ENCODE measurements around the gene LEAP2.

Gene LEAP2

GRCh38 chr5:132832612-132833011 lies 40.9 kb upstream of the LEAP2 start:
- TF ChIP-seq CTCF (IDR thresholded peaks at IDR 0.05; ENCODE audit: low read depth, low read length), result no peak
- DNase-seq (ENCODE audit: low read depth, low spot score), result no peak
- in situ Hi-C loops (cut with HindIII; ENCODE audit: low sequenced_read_pairs), result no loop called here
- H3K4me3 ChIP-seq (ENCODE audit: low read depth, low read length), result no peak overlapping the region

- in situ Hi-C loops (cut with HindIII; ENCODE audit: low sequenced_read_pairs), result no loop called here
- no peak overlapping the region for H3K4me3 ChIP-seq (ENCODE audit: low read depth, low read length)
- no peak for TF ChIP-seq CTCF (IDR thresholded peaks at IDR 0.05; ENCODE audit: low read depth, low read length)
- no peak for DNase-seq (ENCODE audit: low read depth, low spot score)
These were observed 39.4 kb upstream of the LEAP2 start for GRCh38 chr5:132834057-132834456.

- DNase-seq (ENCODE audit: low read depth, low spot score), result no peak
- no peak for TF ChIP-seq CTCF (IDR thresholded peaks at IDR 0.05; ENCODE audit: low read depth, low read length)
- in situ Hi-C loops (cut with HindIII; ENCODE audit: low sequenced_read_pairs), result no loop called here
- no peak overlapping the region for H3K4me3 ChIP-seq (ENCODE audit: low read depth, low read length)
These were observed 36.6 kb upstream of the LEAP2 start for GRCh38 chr5:132836852-132837251.

GRCh38 chr5:132837868-132838267 lies 35.6 kb upstream of the LEAP2 start:
- DNase-seq (ENCODE audit: low read depth, low spot score), result no peak
- H3K4me3 ChIP-seq (ENCODE audit: low read depth, low read length), result no peak overlapping the region
- in situ Hi-C loops (cut with HindIII; ENCODE audit: low sequenced_read_pairs), result no loop called here
- TF ChIP-seq CTCF (IDR thresholded peaks at IDR 0.05; ENCODE audit: low read depth, low read length), result no peak

GRCh38 chr5:132838516-132839282 lies 34.8 kb upstream of the LEAP2 start:
- in situ Hi-C loops (cut with HindIII; ENCODE audit: low sequenced_read_pairs), result no loop called here
- DNase-seq (ENCODE audit: low read depth, low spot score), result no peak

More at GRCh38 chr5:132838516-132839282, 34.8 kb upstream of the LEAP2 start:
- TF ChIP-seq CTCF (IDR thresholded peaks at IDR 0.05; ENCODE audit: low read depth, low read length), result no peak
- no peak overlapping the region for H3K4me3 ChIP-seq (ENCODE audit: low read depth, low read length)

All from astrocyte of the spinal cord (primary cell).